NCI-H187 (cell line): ENCODE data around the gene RPL5.

ENCODE experiments used
- DNase-seq, 2 experiments: peaks; one replicate each; lab custom pipeline; 2025; lab: John Stamatoyannopoulos, UW

The RPL5 gene

GRCh38 chr1:92820024-92820423 is 11.8 kb upstream of the RPL5 start:
- no peak for DNase-seq

- no peak for DNase-seq
Measured at GRCh38 chr1:92820551-92820950, 11.3 kb upstream of the RPL5 start.

GRCh38 chr1:92822879-92823278 is 9.0 kb upstream of the RPL5 start:
- DNase-seq: no peak

GRCh38 chr1:92826792-92827191 is 5.0 kb upstream of the RPL5 start:
- no peak for DNase-seq

- DNase-seq: no peak
Measured at GRCh38 chr1:92831368-92831761, 475 bp upstream of the RPL5 start.

GRCh38 chr1:92832537-92833114 is 786 bp downstream of the RPL5 start:
- DNase-seq: no peak

- no peak for DNase-seq
Measured at GRCh38 chr1:92833840-92834239, 2.0 kb downstream of the RPL5 start.

- DNase-seq: no peak
Measured at GRCh38 chr1:92834617-92835016, 2.8 kb downstream of the RPL5 start.

GRCh38 chr1:92837062-92837461 is 5.2 kb downstream of the RPL5 start:
- DNase-seq: no peak

GRCh38 chr1:92838519-92838918 is 6.7 kb downstream of the RPL5 start:
- no peak for DNase-seq

- DNase-seq: no peak
Measured at GRCh38 chr1:92839442-92839841, 7.6 kb downstream of the RPL5 start.

- no peak for DNase-seq
Measured at GRCh38 chr1:92840600-92840999, 8.8 kb downstream of the RPL5 start.

- DNase-seq: no peak
Measured at GRCh38 chr1:92842082-92843045, 10.5 kb downstream of the RPL5 start.

- no peak for DNase-seq
Measured at GRCh38 chr1:92843046-92843423, 11.2 kb downstream of the RPL5 start.

- DNase-seq: no peak
Measured at GRCh38 chr1:92843429-92844352, 11.9 kb downstream of the RPL5 start.

- no peak for DNase-seq
Measured at GRCh38 chr1:92844439-92844838, 12.6 kb downstream of the RPL5 start.

GRCh38 chr1:92845908-92846307 is 14.1 kb downstream of the RPL5 start:
- DNase-seq: no peak

- DNase-seq: no peak
Measured at GRCh38 chr1:92848201-92848600, 16.4 kb downstream of the RPL5 start.

- no peak for DNase-seq
Measured at GRCh38 chr1:92850019-92850418, 18.2 kb downstream of the RPL5 start.

GRCh38 chr1:92851729-92852128 is 19.9 kb downstream of the RPL5 start:
- no peak for DNase-seq

- DNase-seq: no peak
Measured at GRCh38 chr1:92853299-92853698, 21.5 kb downstream of the RPL5 start.

GRCh38 chr1:92854101-92854785 is 22.4 kb downstream of the RPL5 start:
- DNase-seq: no peak
